GM23338 (cell line): ENCODE measurements around the gene MED13L. TPM values are rescaled to one million over a fixed set of nuclear protein-coding genes. Genes with fewer than 3 reads are reported as not detected.

ENCODE experiments used
- ATAC-seq: fragments of 200-7000 bp; cut with Tn5 transposase; 3 replicates; pipeline ENCODE4 v1.9.1; 2020
- DNase-seq: peaks from one replicate; pipeline ENCODE4 v3.0.0-alpha.2; 2015; ENCODE audit warnings: low spot score
- H2AFZ ChIP-seq: fragments of 200-600 bp; sonication (generic); 2 replicates; pipeline ENCODE4 v1.8.0; 2016; ENCODE audit warnings: antibody characterized with exemption, mild to moderate bottlenecking, moderate library complexity
- H3F3A ChIP-seq: fragments of 200-600 bp; sonication (generic); replicated peaks from 2 replicates; pipeline ENCODE4 v1.8.0; 2017; ENCODE audit warnings: antibody characterized with exemption, mixed run types, low read depth
- H3K27ac ChIP-seq: fragments of 200-600 bp; sonication (generic); 2 replicates; pipeline ENCODE4 v1.6.1; 2016; ENCODE audit warnings: low read depth
- H3K27me3 ChIP-seq: fragments of 200-600 bp; sonication (generic); 2 replicates; pipeline ENCODE4 v1.8.0; 2016; ENCODE audit warnings: mild to moderate bottlenecking, mixed run types, moderate library complexity; ENCODE audit not compliant: insufficient read depth
- H3K36me3 ChIP-seq: fragments of 200-600 bp; sonication (generic); 2 replicates; pipeline ENCODE4 v1.8.0; 2016; ENCODE audit warnings: mild to moderate bottlenecking; ENCODE audit not compliant: insufficient read depth
- H3K4me1 ChIP-seq: fragments of 200-600 bp; sonication (generic); 2 replicates; pipeline ENCODE4 v1.8.0; 2016; ENCODE audit warnings: mild to moderate bottlenecking, moderate library complexity; ENCODE audit not compliant: insufficient read depth
- H3K4me2 ChIP-seq: fragments of 200-600 bp; sonication (generic); 2 replicates; pipeline ENCODE4 v1.7.1; 2017; ENCODE audit warnings: mixed run types
- H3K4me3 ChIP-seq: fragments of 200-600 bp; sonication (generic); 2 replicates; pipeline ENCODE4 v1.6.1; 2016; ENCODE audit warnings: mixed run types
- H3K79me2 ChIP-seq: fragments of 200-600 bp; sonication (generic); replicated peaks from 2 replicates; pipeline ENCODE4 v1.8.0; 2017; ENCODE audit warnings: mild to moderate bottlenecking; ENCODE audit not compliant: insufficient read depth
- H3K9me2 ChIP-seq: fragments of 200-600 bp; sonication (generic); 2 replicates; pipeline ENCODE4 v1.8.0; 2017; ENCODE audit not compliant: insufficient read depth
- H4K20me1 ChIP-seq: fragments of 200-600 bp; sonication (generic); replicated peaks from 2 replicates; pipeline ENCODE4 v1.8.0; 2017; ENCODE audit warnings: mild to moderate bottlenecking; ENCODE audit not compliant: insufficient read depth
- H3K27ac Mint-ChIP-seq: 2 replicates; pipeline ENCODE4 v1.8.0; 2020; ENCODE audit warnings: inconsistent platforms, mild to moderate bottlenecking, moderate library complexity, mixed read lengths
- H3K27me3 Mint-ChIP-seq: 3 replicates; pipeline ENCODE4 v1.8.0; 2022; ENCODE audit warnings: low read depth, mild to moderate bottlenecking, moderate library complexity, mixed read lengths, inconsistent platforms; ENCODE audit not compliant: insufficient read depth, poor library complexity
- H3K36me3 Mint-ChIP-seq: 3 replicates; pipeline ENCODE4 v1.8.0; 2021; ENCODE audit warnings: low read depth, mild to moderate bottlenecking, inconsistent platforms, moderate library complexity, mixed read lengths
- H3K4me1 Mint-ChIP-seq: 3 replicates; pipeline ENCODE4 v1.8.0; 2020; ENCODE audit warnings: mild to moderate bottlenecking, inconsistent platforms, mixed read lengths
- H3K4me3 Mint-ChIP-seq: 3 replicates; pipeline ENCODE4 v1.8.0; 2021; ENCODE audit warnings: moderate library complexity, mild to moderate bottlenecking, inconsistent platforms, mixed read lengths
- H3K9me3 Mint-ChIP-seq: 3 replicates; pipeline ENCODE4 v1.8.0; 2020; ENCODE audit warnings: moderate library complexity, mild to moderate bottlenecking, inconsistent platforms, mixed read lengths
- CREB1 ChIP-seq: fragments of 250-450 bp; sonication (Bioruptor Pico); IDR thresholded peaks from 2 replicates; pipeline ENCODE4 v1.5.0; 2020; ENCODE audit warnings: low read depth, mild to moderate bottlenecking, moderate library complexity
- CTCF ChIP-seq, 2 experiments: fragments of 200-600 bp in 1 of 2; sonication (generic) in 1 of 2; conservative IDR thresholded peaks; 2 replicates each; pipeline versions ENCODE4 v1.5.1 to v1.6.1; 2016 to 2017; ENCODE audit warnings: antibody characterized with exemption in 2 of 2, low read depth in 2 of 2, mild to moderate bottlenecking in 2 of 2, moderate library complexity in 1 of 2
- ETS1 ChIP-seq: IDR thresholded peaks from 2 replicates; pipeline ENCODE4 v1.6.1; 2016; ENCODE audit warnings: antibody characterized with exemption
- EZH2phosphoT487 ChIP-seq: fragments of 200-600 bp; sonication (generic); IDR thresholded peaks from one replicate; pipeline ENCODE4 v1.8.1; 2018; ENCODE audit warnings: antibody characterized with exemption; ENCODE audit not compliant: unreplicated experiment
- JUNB ChIP-seq: IDR thresholded peaks from one replicate; pipeline ENCODE4 v1.6.1; 2016; ENCODE audit warnings: antibody characterized with exemption; ENCODE audit not compliant: unreplicated experiment
- POLR2AphosphoS5 ChIP-seq: IDR thresholded peaks from 2 replicates; pipeline ENCODE4 v1.6.1; 2016; ENCODE audit warnings: antibody characterized with exemption, low read depth
- STAT1 ChIP-seq: IDR thresholded peaks from one replicate; pipeline ENCODE4 v1.6.1; 2016; ENCODE audit warnings: antibody characterized with exemption; ENCODE audit not compliant: unreplicated experiment
- ZNF114 ChIP-seq: fragments of 250-450 bp; sonication (Bioruptor Pico); IDR thresholded peaks from 2 replicates; pipeline ENCODE4 v1.5.0; 2020; ENCODE audit warnings: mild to moderate bottlenecking, moderate library complexity
- ZNF331 ChIP-seq: fragments of 250-450 bp; sonication (Bioruptor Pico); IDR thresholded peaks from 2 replicates; pipeline ENCODE4 v1.5.0; 2020; ENCODE audit warnings: low read depth, mild to moderate bottlenecking, moderate library complexity
- ZNF462 ChIP-seq: fragments of 250-450 bp; sonication (Bioruptor Pico); IDR thresholded peaks from 2 replicates; pipeline ENCODE4 v1.5.0; 2020; ENCODE audit warnings: mild to moderate bottlenecking, moderate library complexity
- polyA plus RNA-seq: library from polyadenylated mRNA; unstranded; fragments of >200 nt; fragmentation: Nextera tagmentation; extraction: Ambion mirVana; gene quantifications from 2 replicates; pipeline ENCODE4 v1.2.1, GENCODE V29; 2016
- total RNA-seq: library from RNA; depleted of rRNA; stranded (reverse); fragments of >200 nt; shearing (Covaris generic); gene quantifications from 2 replicates; pipeline ENCODE4 v1.2.3, GENCODE V29; 2014

The MED13L gene
- total and polyA plus RNA-seq, 2 experiments from 2014 or later, result 20.9 to 73.6 TPM

GRCh38 chr12:116310082-116310481 is 32.6 kb upstream of the MED13L start:
- Histone ChIP-seq H3K4me2 (no peak overlapping the region), H3K9me2 (no peaks in the 10 kb centered on the region), H2AFZ (no peak overlapping the region), H3K79me2 (no peaks in the 10 kb centered on the region), H3K36me3 (no peaks in the 10 kb centered on the region), H4K20me1 (no peaks in the 10 kb centered on the region), H3K4me1 (no peaks in the 10 kb centered on the region), H3K4me3 (no peak overlapping the region), H3F3A (no peaks in the 10 kb centered on the region), H3K27me3 (no peaks in the 10 kb centered on the region), H3K27ac (no peak overlapping the region)
- TF ChIP-seq ZNF331 (CRISPR knock-in tag) (no peak), EZH2phosphoT487 (no peak), STAT1 (no peak), CTCF (conservative IDR thresholded peaks at IDR 0.05; ENCODE audit: low read depth in 2 of 2) (no peak), CREB1 (no peak)
- no peak for DNase-seq
- Mint-ChIP-seq H3K9me3 (peaks cover 4% of the 10 kb centered on the region; the same call in 2 of the 3 replicates), H3K4me3 (no peak overlapping the region), H3K27me3 (no peaks in the 10 kb centered on the region), H3K27ac (no peak overlapping the region), H3K4me1 (peaks cover 6% of the 10 kb centered on the region; the same call in 1 of the 3 replicates), H3K36me3 (no peaks in the 10 kb centered on the region; the same call in 2 of the 3 replicates)
- no peak for ATAC-seq

GRCh38 chr12:116309343-116309742 is 31.9 kb upstream of the MED13L start:
- ATAC-seq, result no peak

More at GRCh38 chr12:116309343-116309742, 31.9 kb upstream of the MED13L start:
- H3K36me3 ChIP-seq, result no peaks in the 10 kb centered on the region
- no peak for TF ChIP-seq ZNF462 (CRISPR knock-in tag)
- TF ChIP-seq STAT1, result no peak
- no peak for TF ChIP-seq ZNF331 (CRISPR knock-in tag)
- TF ChIP-seq POLR2AphosphoS5, result no peak
- TF ChIP-seq ZNF114 (CRISPR knock-in tag), result no peak
- no peak for TF ChIP-seq EZH2phosphoT487
- TF ChIP-seq JUNB, result no peak
- TF ChIP-seq ETS1, result no peak
- Mint-ChIP-seq H3K27me3 (no peaks in the 10 kb centered on the region), H3K4me3 (no peak overlapping the region), H3K36me3 (no peaks in the 10 kb centered on the region; the same call in 2 of the 3 replicates), H3K9me3 (peaks cover 4% of the 10 kb centered on the region; the same call in 2 of the 3 replicates), H3K27ac (no peak overlapping the region), H3K4me1 (peaks cover 4% of the 10 kb centered on the region; the same call in 1 of the 3 replicates)
- no peak overlapping the region for H3K4me2 ChIP-seq
- no peaks in the 10 kb centered on the region for H3K9me2 ChIP-seq
- H4K20me1 ChIP-seq, result no peaks in the 10 kb centered on the region
- no peak overlapping the region for H2AFZ ChIP-seq
- H3K4me1 ChIP-seq, result no peaks in the 10 kb centered on the region
- H3K4me3 ChIP-seq, result no peak overlapping the region
- H3K79me2 ChIP-seq, result no peaks in the 10 kb centered on the region
- DNase-seq, result no peak
- no peaks in the 10 kb centered on the region for H3K27me3 ChIP-seq
- no peak overlapping the region for H3K27ac ChIP-seq
- no peaks in the 10 kb centered on the region for H3F3A ChIP-seq
